ENCODE data around the gene CDH23. TPM values are rescaled to one million over a fixed set of nuclear protein-coding genes. Genes with fewer than 3 reads are reported as not detected.

CDH23 gene
- total and polyA plus RNA-seq, 9 of the 15 experiments (the other 6 are each of a cell fraction or from before 2014, with no cell fraction given): 0.18 to 1.2 (median 0.47) TPM

DNA sequence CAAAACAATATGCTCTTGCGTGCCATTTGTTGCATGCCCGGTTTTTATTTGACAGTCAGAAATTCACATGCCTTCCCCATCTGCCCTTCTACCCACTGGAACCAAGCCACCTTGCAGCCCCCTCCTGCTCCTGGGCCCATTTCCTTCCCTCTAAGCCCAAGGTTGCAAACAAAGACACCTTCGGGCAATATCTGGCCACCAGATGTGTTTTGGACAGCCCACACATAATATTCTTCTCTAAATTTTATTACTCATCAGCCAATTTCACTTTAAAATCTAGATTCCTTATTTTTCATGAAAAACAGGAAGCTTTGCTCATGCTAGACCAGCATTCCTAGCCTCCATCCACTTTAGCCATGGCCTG lies 341.1 kb downstream of the CDH23 start:
- DNase-seq (ENCODE audit: extremely low read depth in 1 of 4, low spot score in 3 of 4) (no peak), ATAC-seq (no peak), FAIRE-seq (no peak)
- ChIA-PET POLR2A (interaction anchor here (1.2 to 2.5 kb wide), 3 partner anchors 8 to 18 kb away, joined by 4 to 8 read pairs (median 5); no protein-coding TSS in a partner anchor), CTCF (ENCODE audit: low intra/inter-chr PET ratio) (no interaction called here)
- in situ Hi-C loops (cut with MboI) (no loop called here), intact Hi-C loops (cut with micrococcal nuclease) (no loop called here)
- Histone ChIP-seq H4K20me1 (replicated peaks; ENCODE audit: control insufficient read depth, insufficient read depth, low read length) (no peaks in the 10 kb centered on the region), H3K27ac (ENCODE audit: extremely low read depth, low read depth, low read length) (no peak overlapping the region), H3K9ac (ENCODE audit: insufficient read depth in 1 of 2, low read depth in 2 of 2, low read length in 2 of 2) (no peak overlapping the region), H3K27me3 (ENCODE audit: control insufficient read depth in 2 of 2, insufficient read depth in 2 of 2, low read length in 2 of 2) (no peaks in the 10 kb centered on the region), H3K4me3 (no peak overlapping the region), H3K9me3 (replicated peaks; ENCODE audit: control insufficient read depth, insufficient read depth, low read depth, low read length) (no peaks in the 10 kb centered on the region), H3K4me1 (replicated peaks in 1 of 2; ENCODE audit: control insufficient read depth in 2 of 2, insufficient read depth in 2 of 2, low read length in 2 of 2) (peaks cover 5 to 30% of the 10 kb centered on the region in 2 experiments; a peak in 4 of 5 replicates), H3K36me3 (ENCODE audit: control insufficient read depth, insufficient read depth, low read length) (no peaks in the 10 kb centered on the region), H3K79me2 (ENCODE audit: control insufficient read depth, insufficient read depth, low read length) (no peaks in the 10 kb centered on the region), H3K9me1 (ENCODE audit: control insufficient read depth, insufficient read depth, low read length) (no peaks in the 10 kb centered on the region), H3K4me2 (ENCODE audit: insufficient read depth, low read length) (no peak overlapping the region), H2AFZ (ENCODE audit: low read depth, low read length) (no peak overlapping the region)
- WGBS (ENCODE audit: insufficient coverage, low coverage, missing lambda C conversion rate): 49% methylated on average over 3 of the region's 3 CpGs
- TF ChIP-seq WHSC1 (IDR thresholded peaks at IDR 0.05; ENCODE audit: low read length) (no peak), ZNF57 (CRISPR knock-in tag; IDR thresholded peaks at IDR 0.05) (no peak), SMAD2 (IDR thresholded peaks at IDR 0.05; ENCODE audit: low read depth, low read length) (no peak), TAF15 (IDR thresholded peaks at IDR 0.05; ENCODE audit: low read depth, low read length) (no peak), ETV5 (CRISPR knock-in tag; IDR thresholded peaks at IDR 0.05; ENCODE audit: low read depth) (no peak)
- TF ChIP-seq, protein P1, sequence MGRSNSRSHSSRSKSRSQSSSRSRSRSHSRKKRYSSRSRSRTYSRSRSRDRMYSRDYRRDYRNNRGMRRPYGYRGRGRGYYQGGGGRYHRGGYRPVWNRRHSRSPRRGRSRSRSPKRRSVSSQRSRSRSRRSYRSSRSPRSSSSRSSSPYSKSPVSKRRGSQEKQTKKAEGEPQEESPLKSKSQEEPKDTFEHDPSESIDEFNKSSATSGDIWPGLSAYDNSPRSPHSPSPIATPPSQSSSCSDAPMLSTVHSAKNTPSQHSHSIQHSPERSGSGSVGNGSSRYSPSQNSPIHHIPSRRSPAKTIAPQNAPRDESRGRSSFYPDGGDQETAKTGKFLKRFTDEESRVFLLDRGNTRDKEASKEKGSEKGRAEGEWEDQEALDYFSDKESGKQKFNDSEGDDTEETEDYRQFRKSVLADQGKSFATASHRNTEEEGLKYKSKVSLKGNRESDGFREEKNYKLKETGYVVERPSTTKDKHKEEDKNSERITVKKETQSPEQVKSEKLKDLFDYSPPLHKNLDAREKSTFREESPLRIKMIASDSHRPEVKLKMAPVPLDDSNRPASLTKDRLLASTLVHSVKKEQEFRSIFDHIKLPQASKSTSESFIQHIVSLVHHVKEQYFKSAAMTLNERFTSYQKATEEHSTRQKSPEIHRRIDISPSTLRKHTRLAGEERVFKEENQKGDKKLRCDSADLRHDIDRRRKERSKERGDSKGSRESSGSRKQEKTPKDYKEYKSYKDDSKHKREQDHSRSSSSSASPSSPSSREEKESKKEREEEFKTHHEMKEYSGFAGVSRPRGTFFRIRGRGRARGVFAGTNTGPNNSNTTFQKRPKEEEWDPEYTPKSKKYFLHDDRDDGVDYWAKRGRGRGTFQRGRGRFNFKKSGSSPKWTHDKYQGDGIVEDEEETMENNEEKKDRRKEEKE (IDR thresholded peaks at IDR 0.05; ENCODE audit: borderline replicate concordance in 1 of 2, control insufficient read depth in 1 of 2, low read depth in 2 of 2, low read length in 1 of 2): no peak
- TF ChIP-seq, protein P2, sequence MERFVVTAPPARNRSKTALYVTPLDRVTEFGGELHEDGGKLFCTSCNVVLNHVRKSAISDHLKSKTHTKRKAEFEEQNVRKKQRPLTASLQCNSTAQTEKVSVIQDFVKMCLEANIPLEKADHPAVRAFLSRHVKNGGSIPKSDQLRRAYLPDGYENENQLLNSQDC (CRISPR knock-in tag; IDR thresholded peaks at IDR 0.05): no peak
- TF ChIP-seq, protein P3, sequence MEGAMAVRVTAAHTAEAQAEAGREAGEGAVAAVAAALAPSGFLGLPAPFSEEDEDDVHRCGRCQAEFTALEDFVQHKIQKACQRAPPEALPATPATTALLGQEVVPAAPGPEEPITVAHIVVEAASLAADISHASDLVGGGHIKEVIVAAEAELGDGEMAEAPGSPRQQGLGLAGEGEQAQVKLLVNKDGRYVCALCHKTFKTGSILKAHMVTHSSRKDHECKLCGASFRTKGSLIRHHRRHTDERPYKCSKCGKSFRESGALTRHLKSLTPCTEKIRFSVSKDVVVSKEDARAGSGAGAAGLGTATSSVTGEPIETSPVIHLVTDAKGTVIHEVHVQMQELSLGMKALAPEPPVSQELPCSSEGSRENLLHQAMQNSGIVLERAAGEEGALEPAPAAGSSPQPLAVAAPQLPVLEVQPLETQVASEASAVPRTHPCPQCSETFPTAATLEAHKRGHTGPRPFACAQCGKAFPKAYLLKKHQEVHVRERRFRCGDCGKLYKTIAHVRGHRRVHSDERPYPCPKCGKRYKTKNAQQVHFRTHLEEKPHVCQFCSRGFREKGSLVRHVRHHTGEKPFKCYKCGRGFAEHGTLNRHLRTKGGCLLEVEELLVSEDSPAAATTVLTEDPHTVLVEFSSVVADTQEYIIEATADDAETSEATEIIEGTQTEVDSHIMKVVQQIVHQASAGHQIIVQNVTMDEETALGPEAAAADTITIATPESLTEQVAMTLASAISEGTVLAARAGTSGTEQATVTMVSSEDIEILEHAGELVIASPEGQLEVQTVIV (CRISPR knock-in tag; IDR thresholded peaks at IDR 0.05; ENCODE audit: borderline replicate concordance): no peak
- no TSS peak for BruUV-seq (replicated peaks)
